ENCODE data around the gene MALAT1. TPM values are rescaled to one million over a fixed set of nuclear protein-coding genes. Genes with fewer than 3 reads are reported as not detected.

Gene MALAT1
- total RNA-seq, 2 experiments from 2014 or later: 8,046 to 8,888 TPM

Other genes with a start within 250 kb of the MALAT1 start
- gene POLA2, start 237.1 kb upstream of the MALAT1 start, total RNA-seq: 10 to 100 TPM; 62.9 to 66.9 TPM
- under 1 TPM in 1 of 2 experiments, not detected in 1; 0.26 TPM for gene CDC42EP2, start 184.2 kb upstream of the MALAT1 start, total RNA-seq
- gene DPF2, start 165.2 kb upstream of the MALAT1 start, total RNA-seq: 10 to 100 TPM; 68.7 to 71.6 TPM
- gene TIGD3, start 144.3 kb upstream of the MALAT1 start, total RNA-seq: under 1 TPM; 0.73 to 1.00 TPM
- 10 to 100 TPM; 14.4 to 16.1 TPM for gene SLC25A45, start 116.4 kb upstream of the MALAT1 start, total RNA-seq
- gene FRMD8, start 112.4 kb upstream of the MALAT1 start, total RNA-seq: 10 to 100 TPM; 34.7 to 37.9 TPM
- gene NEAT1, start 76.2 kb upstream of the MALAT1 start, total RNA-seq: 100 to 1,000 TPM; 593 to 683 TPM
- 10 to 100 TPM; 67.8 to 69.8 TPM for gene SCYL1, start 26.0 kb downstream of the MALAT1 start, total RNA-seq
- 10 to 100 TPM; 60.7 to 63.3 TPM for gene LTBP3, start 59.3 kb downstream of the MALAT1 start, total RNA-seq
- 10 to 100 TPM; 48.1 to 51.1 TPM for gene ZNRD2, start 71.4 kb downstream of the MALAT1 start, total RNA-seq
- 10 to 100 TPM; 25.3 to 28.3 TPM for gene FAM89B, start 73.5 kb downstream of the MALAT1 start, total RNA-seq
- gene EHBP1L1, start 77.0 kb downstream of the MALAT1 start, total RNA-seq: 100 to 1,000 TPM; 137 to 141 TPM
- under 1 TPM; 0.29 to 0.31 TPM for gene KCNK7, start 96.8 kb downstream of the MALAT1 start, total RNA-seq
- gene MAP3K11, start 115.2 kb downstream of the MALAT1 start, total RNA-seq: 10 to 100 TPM; 56.7 to 62.6 TPM
- 10 to 100 TPM; 29.8 to 32.1 TPM for gene PCNX3, start 116.7 kb downstream of the MALAT1 start, total RNA-seq
- gene SIPA1, start 139.1 kb downstream of the MALAT1 start, total RNA-seq: 100 to 1,000 TPM; 163 to 167 TPM
- 10 to 100 TPM; 74.9 to 76.5 TPM for gene RELA, start 163.9 kb downstream of the MALAT1 start, total RNA-seq
- 10 to 100 TPM; 55.9 to 61.6 TPM for gene KAT5, start 213.2 kb downstream of the MALAT1 start, total RNA-seq
- gene RNASEH2C, start 221.8 kb downstream of the MALAT1 start, total RNA-seq: 100 to 1,000 TPM in 1 of 2 experiments, 10 to 100 TPM in 1; 98.4 to 105 TPM